HCT116 (cell line): ENCODE measurements around the gene STAG1. TPM values are rescaled to one million over a fixed set of nuclear protein-coding genes. Genes with fewer than 3 reads are reported as not detected.

Source experiments
- ATAC-seq: fragments of 200-7000 bp; cut with Tn5 transposase; 2 replicates; pipeline ENCODE4 v1.9.1; 2020; ENCODE audit warnings: mild to moderate bottlenecking, moderate library complexity
- BruUV-seq: library from RNA; stranded (reverse); fragments of 400-500 nt; replicated peaks from 2 replicates; lab custom pipeline; 2021; lab: Mats Ljungman, UMichigan
- CTCF ChIA-PET: fragments of 300-600 bp; sonication (Branson Sonifier 250); formaldehyde crosslinking; loops from one replicate; lab custom pipeline; 2021; ENCODE audit warnings: antibody characterized with exemption; lab: Charles Lee
- POLR2A ChIA-PET: fragments of 300-600, 350-600 bp; sonication (Branson Sonifier 250); formaldehyde crosslinking; loops from one replicate; lab custom pipeline; 2021; ENCODE audit warnings: antibody characterized with exemption; lab: Charles Lee
- RAD21 ChIA-PET, 2 experiments: fragments of 300-600 bp; sonication (Branson Sonifier 250); formaldehyde crosslinking; loops; one replicate each; lab custom pipeline; 2023; ENCODE audit warnings: low total read pairs in 2 of 2; ENCODE audit not compliant: uncharacterized antibody in 2 of 2, unreplicated experiment in 2 of 2, low non-redundant PET in 1 of 2; lab: Charles Lee
- DNase-seq: peaks from one replicate; pipeline ENCODE4 v3.0.0-alpha.2; 2010; ENCODE audit warnings: low read depth, low spot score
- H2AFZ ChIP-seq: fragments of 200-600 bp; shearing (Covaris generic), sonication (generic); 2 replicates; pipeline ENCODE4 v1.6.1; 2017; ENCODE audit warnings: low read depth, mixed run types, mixed read lengths, antibody characterized with exemption, low read length; ENCODE audit not compliant: poor library complexity, severe bottlenecking
- H3K27ac ChIP-seq: 2 replicates; pipeline ENCODE4 v1.5.1; 2012; ENCODE audit warnings: low read depth, low read length
- H3K27me3 ChIP-seq: fragments of 200-600 bp; sonication (generic); 2 replicates; pipeline ENCODE4 v1.6.1; 2016; ENCODE audit warnings: mixed run types, low read length, mixed read lengths; ENCODE audit not compliant: insufficient read depth
- H3K36me3 ChIP-seq, 2 experiments: fragments of 200-500 bp in 1 of 2; fragments of 200-600 bp in 1 of 2; sonication (Bioruptor generic) in 1 of 2; sonication (generic) in 1 of 2; 2 replicates each; pipeline versions ENCODE4 v1.5.1 to v1.6.1; 2014 to 2016; ENCODE audit warnings: low read length in 2 of 2, inconsistent platforms in 1 of 2, mixed read lengths in 1 of 2, mixed run types in 1 of 2; ENCODE audit not compliant: insufficient read depth in 2 of 2, control insufficient read depth in 1 of 2
- H3K4me1 ChIP-seq, 2 experiments: fragments of 200-600 bp in 1 of 2; sonication (generic) in 1 of 2; 2 replicates each; pipeline versions ENCODE4 v1.5.1 to v1.6.1; 2012 to 2017; ENCODE audit warnings: low read length in 2 of 2, inconsistent platforms in 1 of 2, mild to moderate bottlenecking in 1 of 2, mixed read lengths in 1 of 2, mixed run types in 1 of 2, moderate library complexity in 1 of 2; ENCODE audit not compliant: insufficient read depth in 2 of 2, control insufficient read depth in 1 of 2
- H3K4me2 ChIP-seq: fragments of 200-600 bp; sonication (generic); 2 replicates; pipeline ENCODE4 v1.6.1; 2017; ENCODE audit warnings: mixed run types, low read length, mixed read lengths
- H3K4me3 ChIP-seq, 2 experiments: fragments of 200-600 bp in 1 of 2; sonication (generic) in 1 of 2; replicated peaks in 1 of 2; 2 replicates each; pipeline ENCODE4 v1.5.1; 2011 to 2016; ENCODE audit warnings: low read length in 2 of 2, control low read depth in 1 of 2, low read depth in 1 of 2, mild to moderate bottlenecking in 1 of 2, mixed read lengths in 1 of 2, mixed run types in 1 of 2
- H3K79me2 ChIP-seq: fragments of 200-600 bp; sonication (generic); 2 replicates; pipeline ENCODE4 v1.6.1; 2017; ENCODE audit warnings: mild to moderate bottlenecking, mixed run types, low read length, moderate library complexity, mixed read lengths; ENCODE audit not compliant: insufficient read depth
- H3K9ac ChIP-seq: fragments of 200-600 bp; sonication (generic); 2 replicates; pipeline ENCODE4 v1.6.1; 2016; ENCODE audit warnings: low read length, mixed read lengths
- H3K9me2 ChIP-seq: fragments of 200-600 bp; sonication (generic), shearing (Covaris generic); 2 replicates; pipeline ENCODE4 v1.6.1; 2017; ENCODE audit warnings: mixed run types, mild to moderate bottlenecking, moderate library complexity; ENCODE audit not compliant: insufficient read depth
- H3K9me3 ChIP-seq, 2 experiments: fragments of 200-500 bp in 1 of 2; fragments of 200-600 bp in 1 of 2; sonication (Bioruptor generic) in 1 of 2; sonication (generic) in 1 of 2; 2 replicates each; pipeline ENCODE4 v1.6.1; 2014 to 2017; ENCODE audit warnings: low read length in 2 of 2, mixed read lengths in 2 of 2, inconsistent platforms in 1 of 2, low read depth in 1 of 2, mild to moderate bottlenecking in 1 of 2, mixed run types in 1 of 2, moderate library complexity in 1 of 2; ENCODE audit not compliant: control insufficient read depth in 1 of 2, insufficient read depth in 1 of 2
- H4K20me1 ChIP-seq: fragments of 200-600 bp; sonication (generic), shearing (Covaris generic); 2 replicates; pipeline ENCODE4 v1.6.1; 2017; ENCODE audit warnings: mixed run types, mild to moderate bottlenecking, moderate library complexity; ENCODE audit not compliant: insufficient read depth
- CBX3 ChIP-seq: IDR thresholded peaks from 2 replicates; pipeline ENCODE4 v1.6.1; 2012; ENCODE audit warnings: low read depth
- EGR1 ChIP-seq: IDR thresholded peaks from 2 replicates; pipeline ENCODE4 v1.6.1; 2012; ENCODE audit warnings: low read depth
- ELF1 ChIP-seq: IDR thresholded peaks from 2 replicates; pipeline ENCODE4 v1.6.1; 2012; ENCODE audit warnings: low read depth, borderline replicate concordance
- REST ChIP-seq: IDR thresholded peaks from 2 replicates; pipeline ENCODE4 v1.6.1; 2012; ENCODE audit warnings: low read depth
- ZNF274 ChIP-seq: fragments of 200-500 bp; sonication (Bioruptor generic); IDR thresholded peaks from 2 replicates; pipeline ENCODE4 v1.6.1; 2014; ENCODE audit warnings: mild to moderate bottlenecking, low read depth, low read length, inconsistent platforms
- intact Hi-C: fragments of 100-400 bp; cut with micrococcal nuclease; formaldehyde crosslinking; loops from 2 replicates; pipeline ENCODE4 v1.10.0; 2022
- total RNA-seq: library from RNA; stranded (reverse); gene quantifications from one replicate; pipeline ENCODE4 v1.2.1, GENCODE V29; 2021; ENCODE audit not compliant: unreplicated experiment

Gene STAG1
- total RNA-seq, 1 experiment from 2014 or later, result 29.4 TPM

DNA sequence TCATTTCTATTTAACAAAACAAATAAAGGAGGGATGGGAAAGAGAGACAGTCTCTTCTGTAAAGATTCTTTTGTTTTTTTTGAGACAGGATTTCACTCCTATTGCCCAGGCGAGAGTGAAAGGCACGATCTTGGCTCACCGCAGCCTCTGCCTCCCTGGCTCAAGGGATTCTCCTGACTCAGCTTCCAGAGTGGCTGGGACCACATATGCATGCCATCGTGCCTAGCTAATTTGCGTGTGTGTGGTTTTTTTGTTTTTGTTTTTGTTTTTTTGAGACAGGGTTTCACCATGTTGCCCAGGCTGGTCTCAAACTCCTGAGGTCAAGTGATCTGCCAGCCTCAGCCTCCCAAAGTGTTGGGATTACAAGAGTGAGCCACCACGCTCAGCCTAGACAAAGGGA lies 23.3 kb downstream of the STAG1 start:
- no peaks in the 10 kb centered on the region for H3K9me3 ChIP-seq
- POLR2A ChIA-PET, result no interaction called here
- H3K9me2 ChIP-seq, result no peaks in the 10 kb centered on the region
- H3K27ac ChIP-seq, result no peak overlapping the region
- DNase-seq (no peak), ATAC-seq (no peak)
- peaks cover 95% of the 10 kb centered on the region for H3K79me2 ChIP-seq
- RAD21 ChIA-PET, result no interaction called here
- BruUV-seq, result no TSS peak
- H3K4me1 ChIP-seq, result peaks cover 3 to 12% of the 10 kb centered on the region in 2 experiments; a peak in 2 of 4 replicates
- CTCF ChIA-PET, result no interaction called here
- H3K27me3 ChIP-seq, result no peaks in the 10 kb centered on the region
- H3K9ac ChIP-seq, result no peak overlapping the region
- H3K4me2 ChIP-seq, result no peak overlapping the region
- no peak overlapping the region for H3K4me3 ChIP-seq
- intact Hi-C loops, result no loop called here
- no peak overlapping the region for H2AFZ ChIP-seq
- no peak for TF ChIP-seq ZNF274
- no peaks in the 10 kb centered on the region for H3K36me3 ChIP-seq
- H4K20me1 ChIP-seq, result no peaks in the 10 kb centered on the region

DNA sequence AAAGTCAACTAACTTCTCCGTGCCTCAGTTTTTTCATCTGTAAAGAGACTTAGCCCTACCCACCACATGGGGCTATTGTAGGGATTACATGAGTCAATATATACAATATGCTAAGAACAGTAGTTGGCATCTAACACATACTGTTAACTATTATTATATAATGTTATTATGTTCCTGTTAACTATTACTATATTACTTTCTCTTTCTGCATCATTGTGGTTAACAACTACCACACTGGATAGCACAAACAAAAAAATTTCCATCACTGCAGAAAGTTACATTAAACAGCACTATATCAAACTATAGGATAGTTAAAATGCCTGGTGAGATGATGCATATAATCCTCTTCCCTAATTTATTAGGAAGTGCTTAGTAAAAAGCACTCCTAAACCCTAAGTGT lies 23.7 kb downstream of the STAG1 start:
- H3K4me2 ChIP-seq, result no peak overlapping the region
- no peak for ATAC-seq
- POLR2A ChIA-PET, result no interaction called here
- no peak overlapping the region for H3K9ac ChIP-seq
- RAD21 ChIA-PET, result no interaction called here
- no peaks in the 10 kb centered on the region for H3K27me3 ChIP-seq
- no peaks in the 10 kb centered on the region for H3K9me3 ChIP-seq
- H3K4me1 ChIP-seq, result peaks cover 3 to 11% of the 10 kb centered on the region in 2 experiments; a peak in 2 of 4 replicates
- H3K36me3 ChIP-seq, result no peaks in the 10 kb centered on the region
- H3K27ac ChIP-seq, result no peak overlapping the region
- H2AFZ ChIP-seq, result no peak overlapping the region
- BruUV-seq, result no TSS peak
- intact Hi-C loops, result no loop called here
- H3K4me3 ChIP-seq, result no peak overlapping the region
- H3K9me2 ChIP-seq, result no peaks in the 10 kb centered on the region
- H3K79me2 ChIP-seq, result peaks cover 91% of the 10 kb centered on the region
- DNase-seq, result no peak
- no peak for TF ChIP-seq ELF1
- no peak for TF ChIP-seq EGR1
- TF ChIP-seq CBX3, result no peak
- no peak for TF ChIP-seq REST
- H4K20me1 ChIP-seq, result no peaks in the 10 kb centered on the region
- CTCF ChIA-PET, result no interaction called here
